Measurements from ENCODE around the gene ENO1. TPM values are rescaled to one million over a fixed set of nuclear protein-coding genes. Genes with fewer than 3 reads are reported as not detected.
"Not testable (repeated sequence)": the region's sequence is repeated elsewhere in the genome, so short reads cannot be mapped to it uniquely, and the experiment has no call there.

ENO1 gene
- total and polyA plus RNA-seq, 7 experiments from 2014 or later, result 198 to 3,569 (median 434) TPM

DNA sequence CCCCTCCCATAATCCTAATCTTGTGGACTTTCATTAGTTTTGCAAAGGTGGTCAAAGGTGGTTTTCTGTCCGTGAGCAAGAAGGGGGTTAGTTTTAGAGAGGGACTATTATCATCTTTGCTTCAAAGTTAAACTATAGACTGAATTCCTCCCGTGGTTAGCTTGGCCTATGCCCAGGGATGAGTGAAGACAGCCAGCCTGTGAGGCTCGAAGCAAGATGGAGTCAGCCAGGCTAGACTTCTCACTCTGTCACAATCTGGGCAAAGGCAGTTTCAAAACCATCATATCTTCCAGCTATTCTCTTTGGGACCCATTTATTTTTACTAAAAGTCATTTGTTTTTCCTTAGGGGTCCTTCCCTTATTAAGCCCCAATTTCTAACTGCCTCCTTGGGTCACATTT lies 12.9 kb upstream of the ENO1 start:
- no peak overlapping the region for H3K27ac Mint-ChIP-seq

DNA sequence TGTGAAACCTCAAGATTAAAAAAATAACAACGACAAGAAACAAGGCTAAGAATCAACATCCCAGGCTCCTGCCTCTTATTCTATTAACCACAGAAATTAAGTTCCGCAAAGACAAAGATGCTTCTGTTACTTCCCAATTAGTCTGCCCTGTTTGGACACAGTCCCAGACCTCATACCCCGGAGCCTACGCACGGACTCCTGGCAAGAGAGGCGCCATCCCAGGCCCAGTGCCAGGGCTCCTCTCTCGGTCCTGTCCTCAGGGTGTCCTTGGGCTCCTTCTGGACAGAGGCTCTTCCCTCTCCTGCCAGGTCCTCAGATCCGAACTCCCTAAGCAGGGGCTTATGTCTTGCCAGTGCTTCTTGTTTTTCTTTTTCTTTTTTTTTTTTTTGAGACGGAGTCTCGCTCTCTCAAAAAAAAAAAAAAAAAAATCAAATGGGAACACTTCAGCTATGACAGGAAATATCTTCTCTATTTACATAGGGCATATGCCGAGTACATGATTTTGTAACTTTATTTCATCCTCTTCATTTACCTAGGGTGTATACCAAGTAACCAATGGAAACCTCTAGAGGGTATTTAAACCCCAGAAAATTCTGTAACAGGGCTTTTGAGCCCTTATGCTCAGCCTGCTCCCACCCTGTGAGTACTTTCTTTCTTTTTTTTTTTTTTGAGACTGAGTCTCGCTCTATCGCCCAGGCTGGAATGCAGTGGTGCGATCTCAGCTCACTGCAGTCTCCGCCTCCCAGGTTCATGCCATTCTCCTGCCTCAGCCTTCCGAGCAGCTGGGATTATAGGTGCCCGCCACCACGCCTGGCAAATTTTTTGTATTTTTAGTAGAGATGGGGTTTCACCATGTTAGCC lies 11.7 kb upstream of the ENO1 start:
- Mint-ChIP-seq H3K4me1 (peaks cover 0 to 13% (median 0%) of the 10 kb centered on the region in 7 donors), H3K9me3 (no peaks in the 10 kb centered on the region), H3K4me3 (no peak overlapping the region), H3K27ac (no peak overlapping the region), H3K36me3 (peaks cover 0 to 3% (median 0%) of the 10 kb centered on the region in 5 donors), H3K27me3 (no peaks in the 10 kb centered on the region)
- DNase-seq (no peak), ATAC-seq (peak; percentile 42)
- ChIA-PET POLR2A (interaction anchor here (2.0 kb wide), 1 partner anchor 11 kb away, joined by 9 read pairs; the partner anchor contains the start of gene ENO1), CTCF (interaction anchor here (0.7 kb wide), 1 partner anchor 28 kb away, joined by 3 read pairs; no protein-coding TSS in a partner anchor)
- H3K36me3 ChIP-seq (ENCODE audit: control insufficient read depth in 2 of 3, insufficient read depth in 3 of 3, low read length in 3 of 3), result no peaks in the 10 kb centered on the region
- intact Hi-C loops (cut with micrococcal nuclease), result no loop called here
- H3K9me3 ChIP-seq (ENCODE audit: control insufficient read depth in 2 of 3, low read length in 3 of 3), result no peaks in the 10 kb centered on the region
- no peaks in the 10 kb centered on the region for H3K27me3 ChIP-seq (ENCODE audit: control insufficient read depth in 2 of 2, insufficient read depth in 2 of 2, low read length in 2 of 2)
- no peak overlapping the region for H3K27ac ChIP-seq (ENCODE audit: low read depth, low read length)
- H3K4me1 ChIP-seq (ENCODE audit: control insufficient read depth in 2 of 2, insufficient read depth in 2 of 2, low read length in 2 of 2), result no peaks in the 10 kb centered on the region
- H3K4me3 ChIP-seq (ENCODE audit: low read length), result no peak overlapping the region

More for the DNA sequence above, 12.9 kb upstream of the ENO1 start:
- Mint-ChIP-seq H3K4me1 (peaks cover 0 to 9% (median 0%) of the 10 kb centered on the region in 7 donors), H3K4me3 (no peak overlapping the region), H3K36me3 (peaks cover 0 to 3% (median 0%) of the 10 kb centered on the region in 5 donors), H3K27me3 (no peaks in the 10 kb centered on the region), H3K9me3 (no peaks in the 10 kb centered on the region)
- DNase-seq (no peak), ATAC-seq (no peak)
- Histone ChIP-seq H3K4me3 (ENCODE audit: low read length) (no peak overlapping the region), H3K9me3 (ENCODE audit: control insufficient read depth in 2 of 3, low read length in 3 of 3) (no peaks in the 10 kb centered on the region), H3K36me3 (ENCODE audit: control insufficient read depth in 2 of 3, insufficient read depth in 3 of 3, low read length in 3 of 3) (no peaks in the 10 kb centered on the region), H3K27ac (ENCODE audit: low read depth, low read length) (no peak overlapping the region), H3K27me3 (ENCODE audit: control insufficient read depth in 2 of 2, insufficient read depth in 2 of 2, low read length in 2 of 2) (no peaks in the 10 kb centered on the region), H3K4me1 (ENCODE audit: control insufficient read depth in 2 of 2, insufficient read depth in 2 of 2, low read length in 2 of 2) (no peaks in the 10 kb centered on the region)
- ChIA-PET CTCF (interaction anchor here (0.6 to 1.3 kb wide), 2 partner anchors 114 to 1820 kb away, joined by 3 to 4 read pairs; no protein-coding TSS in a partner anchor), POLR2A (interaction anchor here (0.6 to 2.0 kb wide), 4 partner anchors 13 to 848 kb away, joined by 3 to 9 read pairs (median 4); partner anchors contain the start of gene ENO1)
- intact Hi-C loops (cut with micrococcal nuclease), result no loop called here

DNA sequence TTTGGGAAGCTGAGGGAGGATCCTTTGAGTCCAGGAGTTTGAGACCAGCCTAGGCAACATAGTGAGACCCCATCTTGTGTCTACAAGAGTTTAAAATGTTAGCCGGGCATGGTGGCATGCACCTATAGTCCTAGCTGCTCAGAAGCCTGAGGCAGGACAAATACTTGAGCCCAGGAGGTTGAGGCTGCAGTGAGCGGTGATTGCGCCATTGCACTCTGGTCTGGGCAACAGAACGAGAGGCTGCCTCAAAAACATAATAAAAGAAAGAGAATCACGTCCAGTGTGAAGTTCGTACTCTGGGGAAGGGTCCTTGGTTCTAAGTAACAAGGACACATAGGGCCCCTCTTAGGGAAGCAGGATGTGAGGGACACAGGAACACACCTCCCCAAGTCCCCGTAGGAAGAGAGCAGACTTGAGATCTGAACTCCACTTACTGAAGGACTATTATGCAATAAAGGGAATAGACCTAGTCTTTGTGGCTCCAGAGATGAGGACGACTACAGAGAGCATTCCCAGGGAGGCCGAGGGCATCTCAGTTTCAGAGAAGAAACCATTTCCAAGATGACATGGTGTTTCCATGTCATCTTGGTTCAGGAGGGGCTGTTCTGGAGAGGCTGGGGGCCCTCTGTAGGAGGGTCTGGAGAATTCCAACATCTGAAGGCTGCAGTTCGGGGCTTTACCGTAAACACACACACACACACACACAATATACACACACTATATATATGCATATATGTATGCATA lies 10.8 kb upstream of the ENO1 start:
- Mint-ChIP-seq H3K4me3 (no peak overlapping the region), H3K4me1 (peaks cover 0 to 11% (median 0%) of the 10 kb centered on the region in 7 donors), H3K27me3 (no peaks in the 10 kb centered on the region), H3K9me3 (no peaks in the 10 kb centered on the region), H3K27ac (no peak overlapping the region), H3K36me3 (peaks cover 0 to 3% (median 0%) of the 10 kb centered on the region in 5 donors)
- Histone ChIP-seq H3K4me1 (ENCODE audit: control insufficient read depth in 2 of 2, insufficient read depth in 2 of 2, low read length in 2 of 2) (no peaks in the 10 kb centered on the region), H3K9me3 (ENCODE audit: control insufficient read depth in 2 of 3, low read length in 3 of 3) (no peaks in the 10 kb centered on the region), H3K36me3 (ENCODE audit: control insufficient read depth in 2 of 3, insufficient read depth in 3 of 3, low read length in 3 of 3) (no peaks in the 10 kb centered on the region), H3K27ac (ENCODE audit: low read depth, low read length) (no peak overlapping the region), H3K27me3 (ENCODE audit: control insufficient read depth in 2 of 2, insufficient read depth in 2 of 2, low read length in 2 of 2) (no peaks in the 10 kb centered on the region), H3K4me3 (ENCODE audit: low read length) (no peak overlapping the region)
- DNase-seq (no peak), ATAC-seq (no peak)
- CTCF ChIA-PET, result no interaction called here
- intact Hi-C loops (cut with micrococcal nuclease), result no loop called here
- POLR2A ChIA-PET, result no interaction called here

DNA sequence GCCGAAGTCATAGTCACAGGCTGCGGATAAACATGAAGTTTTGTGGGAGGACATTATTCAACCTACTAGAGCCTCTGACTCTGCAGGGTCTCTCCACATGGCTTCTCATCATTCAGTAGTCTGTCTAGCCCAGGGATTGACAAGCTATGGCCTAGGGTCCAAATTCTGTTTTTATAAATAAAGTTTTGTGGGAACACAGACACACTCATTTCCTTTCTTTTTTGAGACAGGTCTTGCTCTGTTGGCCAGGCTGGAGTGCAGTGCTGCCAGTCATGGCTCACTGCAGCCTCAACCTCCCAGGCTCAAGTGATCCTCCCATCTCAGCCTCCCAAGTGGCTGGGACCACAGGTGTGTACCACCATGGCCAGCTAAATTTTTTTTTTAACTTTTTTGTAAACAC lies 8.1 kb upstream of the ENO1 start:
- Histone ChIP-seq H3K4me3 (ENCODE audit: low read length) (no peak overlapping the region), H3K27ac (ENCODE audit: low read depth, low read length) (no peak overlapping the region), H3K9me3 (ENCODE audit: control insufficient read depth in 2 of 3, low read length in 3 of 3) (no peaks in the 10 kb centered on the region), H3K27me3 (ENCODE audit: control insufficient read depth in 2 of 2, insufficient read depth in 2 of 2, low read length in 2 of 2) (no peaks in the 10 kb centered on the region), H3K36me3 (ENCODE audit: control insufficient read depth in 2 of 3, insufficient read depth in 3 of 3, low read length in 3 of 3) (no peaks in the 10 kb centered on the region), H3K4me1 (ENCODE audit: control insufficient read depth in 2 of 2, insufficient read depth in 2 of 2, low read length in 2 of 2) (no peaks in the 10 kb centered on the region)
- no peak for DNase-seq
- ChIA-PET CTCF (no interaction called here), POLR2A (interaction anchor here (0.6 kb wide), 1 partner anchor 183 kb away, joined by 3 read pairs; no protein-coding TSS in a partner anchor)
- Mint-ChIP-seq H3K27ac (no peak overlapping the region), H3K4me3 (no peak overlapping the region), H3K27me3 (no peaks in the 10 kb centered on the region), H3K4me1 (peaks cover 0 to 6% (median 0%) of the 10 kb centered on the region in 7 donors), H3K36me3 (no peaks in the 10 kb centered on the region), H3K9me3 (no peaks in the 10 kb centered on the region)
- intact Hi-C loops (cut with micrococcal nuclease), result no loop called here
- ATAC-seq, result no peak

DNA sequence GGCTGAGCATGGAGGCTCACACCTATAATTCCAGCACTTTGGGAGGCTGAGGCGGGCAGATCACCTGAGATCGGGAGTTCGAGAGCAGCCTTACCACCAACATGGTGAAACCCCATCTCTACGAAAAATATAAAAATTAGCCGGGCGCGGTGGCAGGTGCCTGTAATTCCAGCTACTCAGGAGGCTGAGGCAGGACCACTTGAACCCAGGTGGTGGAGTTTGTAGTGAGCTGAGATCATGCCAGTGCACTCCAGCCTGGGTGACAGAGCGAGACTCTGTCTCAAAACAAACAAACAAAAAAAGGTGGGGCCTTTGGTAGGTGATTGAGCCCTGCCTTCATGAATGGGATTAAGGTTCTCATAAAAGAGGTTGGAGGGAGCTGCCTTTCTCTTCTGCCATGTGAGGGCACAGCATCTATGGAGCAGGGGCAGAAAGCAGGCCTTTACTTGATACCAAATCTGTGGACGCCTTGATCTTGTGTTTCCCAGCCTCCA lies 7.6 kb upstream of the ENO1 start:
- H3K36me3 Mint-ChIP-seq; H3K27ac Mint-ChIP-seq; H3K4me3 Mint-ChIP-seq; H3K27me3 ChIP-seq (ENCODE audit: control insufficient read depth in 2 of 2, insufficient read depth in 2 of 2, low read length in 2 of 2); H3K27me3 Mint-ChIP-seq; H3K9me3 ChIP-seq (ENCODE audit: control insufficient read depth in 2 of 3, low read length in 3 of 3); H3K9me3 Mint-ChIP-seq; H3K4me3 ChIP-seq (ENCODE audit: low read length); ATAC-seq; H3K4me1 Mint-ChIP-seq; intact Hi-C loops (cut with micrococcal nuclease); H3K4me1 ChIP-seq (ENCODE audit: control insufficient read depth in 2 of 2, insufficient read depth in 2 of 2, low read length in 2 of 2); DNase-seq; H3K36me3 ChIP-seq (ENCODE audit: control insufficient read depth in 2 of 3, insufficient read depth in 3 of 3, low read length in 3 of 3); H3K27ac ChIP-seq (ENCODE audit: low read depth, low read length): not testable (repeated sequence)
- CTCF ChIA-PET, result interaction anchor here (1.8 kb wide), 1 partner anchor 24 kb away, joined by 5 read pairs; no protein-coding TSS in a partner anchor
- POLR2A ChIA-PET, result interaction anchor here (0.6 kb wide), 1 partner anchor 182 kb away, joined by 3 read pairs; no protein-coding TSS in a partner anchor

DNA sequence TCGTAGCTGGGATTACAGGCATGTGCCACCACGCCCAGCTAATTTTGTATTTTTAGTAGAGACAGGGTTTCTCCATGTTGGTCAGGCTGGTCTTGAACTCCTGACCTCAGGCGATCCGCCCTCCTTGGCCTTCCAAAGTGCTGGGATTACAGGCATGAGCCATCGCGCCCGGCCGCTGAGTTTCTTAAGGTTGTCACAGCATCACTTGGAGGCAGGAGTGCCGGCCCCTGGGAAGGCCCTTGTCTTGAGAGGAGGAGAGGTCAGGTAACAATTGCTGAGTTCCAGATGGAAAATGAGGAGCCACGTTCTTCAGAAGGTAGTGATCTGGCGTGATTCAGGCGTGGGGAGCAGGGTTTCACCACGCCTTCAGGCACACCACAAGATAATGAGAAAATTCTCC lies 5.6 kb upstream of the ENO1 start:
- H3K27ac Mint-ChIP-seq; H3K4me3 ChIP-seq (ENCODE audit: low read length); H3K9me3 Mint-ChIP-seq; H3K27me3 ChIP-seq (ENCODE audit: control insufficient read depth in 2 of 2, insufficient read depth in 2 of 2, low read length in 2 of 2); H3K36me3 Mint-ChIP-seq; intact Hi-C loops (cut with micrococcal nuclease); H3K9me3 ChIP-seq (ENCODE audit: control insufficient read depth in 2 of 3, low read length in 3 of 3); H3K4me3 Mint-ChIP-seq; ATAC-seq; H3K27me3 Mint-ChIP-seq; POLR2A ChIA-PET; H3K4me1 ChIP-seq (ENCODE audit: control insufficient read depth in 2 of 2, insufficient read depth in 2 of 2, low read length in 2 of 2); DNase-seq; H3K36me3 ChIP-seq (ENCODE audit: control insufficient read depth in 2 of 3, insufficient read depth in 3 of 3, low read length in 3 of 3); H3K27ac ChIP-seq (ENCODE audit: low read depth, low read length): not testable (repeated sequence)
- CTCF ChIA-PET, result interaction anchor here (1.8 kb wide), 1 partner anchor 22 kb away, joined by 5 read pairs; no protein-coding TSS in a partner anchor
- H3K4me1 Mint-ChIP-seq, result peaks cover 10 to 22% (median 16%) of the 10 kb centered on the region in 7 donors

Data from naive thymus-derived CD4-positive, alpha-beta T cell (primary cell).